SW480 (cell line): ENCODE data around the gene ANKFN1.

ENCODE experiments used
- DNase-seq: peaks from one replicate; pipeline ENCODE4 v3.0.0-alpha.2; 2016; ENCODE audit warnings: low spot score

The ANKFN1 gene

GRCh38 chr17:56152874-56153602 is at the start of gene ANKFN1:
ANKFN1 (plus strand) TSS chr17:56153475; CDS start chr17:56212668, 59,193 bp downstream.
- DNase-seq: no peak

- peak; percentile 69 for DNase-seq
Measured at GRCh38 chr17:56108811-56109284, 44.4 kb upstream of the ANKFN1 start.

GRCh38 chr17:56109836-56110235 is 43.4 kb upstream of the ANKFN1 start:
- no peak for DNase-seq

GRCh38 chr17:56110463-56111135 is 42.7 kb upstream of the ANKFN1 start:
- peak; percentile 15 for DNase-seq

- DNase-seq: no peak
Measured at GRCh38 chr17:56111706-56112485, 41.4 kb upstream of the ANKFN1 start.

- DNase-seq: no peak
Measured at GRCh38 chr17:56113486-56113885, 39.8 kb upstream of the ANKFN1 start.

- DNase-seq: no peak
Measured at GRCh38 chr17:56114469-56114868, 38.8 kb upstream of the ANKFN1 start.

- no peak for DNase-seq
Measured at GRCh38 chr17:56119191-56119590, 34.1 kb upstream of the ANKFN1 start.

GRCh38 chr17:56119936-56120335 is 33.3 kb upstream of the ANKFN1 start:
- no peak for DNase-seq

- DNase-seq: no peak
Measured at GRCh38 chr17:56121191-56122051, 31.9 kb upstream of the ANKFN1 start.

- peak; percentile 76 for DNase-seq
Measured at GRCh38 chr17:56125830-56126819, 27.1 kb upstream of the ANKFN1 start.

GRCh38 chr17:56130026-56130425 is 23.2 kb upstream of the ANKFN1 start:
- DNase-seq: no peak

- no peak for DNase-seq
Measured at GRCh38 chr17:56130631-56131030, 22.6 kb upstream of the ANKFN1 start.

GRCh38 chr17:56131431-56131830 is 21.8 kb upstream of the ANKFN1 start:
- no peak for DNase-seq

- no peak for DNase-seq
Measured at GRCh38 chr17:56136301-56136700, 17.0 kb upstream of the ANKFN1 start.

GRCh38 chr17:56141046-56141839 is 12.0 kb upstream of the ANKFN1 start:
- no peak for DNase-seq

GRCh38 chr17:56142325-56142724 is 10.9 kb upstream of the ANKFN1 start:
- DNase-seq: no peak

- DNase-seq: no peak
Measured at GRCh38 chr17:56142781-56143180, 10.5 kb upstream of the ANKFN1 start.

- no peak for DNase-seq
Measured at GRCh38 chr17:56144223-56144622, 9.1 kb upstream of the ANKFN1 start.

- DNase-seq: no peak
Measured at GRCh38 chr17:56146534-56146933, 6.7 kb upstream of the ANKFN1 start.
